Naive B cell (primary cell): ENCODE measurements around the gene ZNF853. TPM values are rescaled to one million over a fixed set of nuclear protein-coding genes. Genes with fewer than 3 reads are reported as not detected.
A peak's percentile ranks its signal among the peaks of the same experiment; 100 is the strongest.
"Not testable (repeated sequence)": the region's sequence is repeated elsewhere in the genome, so short reads cannot be mapped to it uniquely, and the experiment has no call there.

Source experiments
- ATAC-seq, 2 donors: fragments of 150-1000 bp; cut with Tn5 transposase; 2 replicates each; pipeline ENCODE4 v1.10.0; 2021; ENCODE audit warnings: low read depth in 2 of 2, mild to moderate bottlenecking in 2 of 2, moderate library complexity in 2 of 2
- DNase-seq: peaks from one replicate; pipeline ENCODE4 v3.0.0; 2022
- H3K27ac Mint-ChIP-seq, 6 donors: one replicate each; pipeline ENCODE4 v1.8.0; 2020 to 2022; ENCODE audit warnings: mild to moderate bottlenecking in 6 of 6, mixed read lengths in 6 of 6, moderate library complexity in 5 of 6, inconsistent platforms in 2 of 6
- H3K27me3 Mint-ChIP-seq, 3 donors: one replicate each; pipeline ENCODE4 v1.8.0; 2021 to 2022; ENCODE audit warnings: mixed read lengths in 3 of 3, mild to moderate bottlenecking in 1 of 3
- H3K36me3 Mint-ChIP-seq, 2 donors: one replicate each; pipeline ENCODE4 v1.8.0; 2020 to 2022; ENCODE audit warnings: mixed read lengths in 2 of 2, inconsistent platforms in 1 of 2, mild to moderate bottlenecking in 1 of 2
- H3K4me1 Mint-ChIP-seq, 3 donors: one replicate each; pipeline ENCODE4 v1.8.0; 2020 to 2022; ENCODE audit warnings: mixed read lengths in 3 of 3, inconsistent platforms in 1 of 3, mild to moderate bottlenecking in 1 of 3, moderate library complexity in 1 of 3
- H3K4me3 Mint-ChIP-seq, 8 donors: one replicate each; pipeline ENCODE4 v1.8.0; 2020 to 2022; ENCODE audit warnings: mild to moderate bottlenecking in 8 of 8, mixed read lengths in 8 of 8, moderate library complexity in 8 of 8, inconsistent platforms in 2 of 8
- H3K9me3 Mint-ChIP-seq, 7 donors: one replicate each; pipeline ENCODE4 v1.8.0; 2020 to 2022; ENCODE audit warnings: mixed read lengths in 7 of 7, mild to moderate bottlenecking in 5 of 7, inconsistent platforms in 2 of 7, moderate library complexity in 1 of 7
- polyA plus RNA-seq, 6 donors: library from polyadenylated mRNA; unstranded; fragments of 300-500 nt; fragmentation: Illumina TruSeq; gene quantifications; one replicate each; pipeline ENCODE4 v1.2.3, GENCODE V29; 2021; ENCODE audit warnings: low read depth in 6 of 6

ZNF853 gene
- polyA plus RNA-seq: 1 to 10 TPM; 1.1 to 4.0 (median 1.7) TPM

- peak within 1 kb of the TSS; percentile 77 to 93 (median 89) for H3K4me3 Mint-ChIP-seq
- H3K9me3 Mint-ChIP-seq: no peaks in the 10 kb centered on the region
- H3K36me3 Mint-ChIP-seq: no peaks in the 10 kb centered on the region
- ATAC-seq: peak; percentile 74 to 79
- DNase-seq: peak; percentile 33
- peak within 1 kb of the TSS in 2 of 6 donors; percentile 66 to 86 for H3K27ac Mint-ChIP-seq
- no peaks in the 10 kb centered on the region for H3K27me3 Mint-ChIP-seq
- H3K4me1 Mint-ChIP-seq: peaks cover 12 to 31% (median 29%) of the 10 kb centered on the region in 3 donors
Observed at GRCh38 chr7:6614953-6615722, at the start of gene ZNF853. Gene ZNF853 (plus strand): TSS chr7:6615610. CDS start chr7:6616175, 565 bp downstream.

GRCh38 chr7:6565655-6566054 lies 49.8 kb upstream of the ZNF853 start:
- no peaks in the 10 kb centered on the region for H3K9me3 Mint-ChIP-seq
- peak overlapping the region in 1 of 6 donors; percentile 87 for H3K27ac Mint-ChIP-seq
- no peaks in the 10 kb centered on the region for H3K27me3 Mint-ChIP-seq
- no peaks in the 10 kb centered on the region for H3K36me3 Mint-ChIP-seq
- H3K4me3 Mint-ChIP-seq: no peak overlapping the region
- H3K4me1 Mint-ChIP-seq: no peaks in the 10 kb centered on the region
- ATAC-seq (no peak), DNase-seq (no peak)

GRCh38 chr7:6567886-6568285 lies 47.5 kb upstream of the ZNF853 start:
- Mint-ChIP-seq H3K4me3 (no peak overlapping the region), H3K27me3 (peaks cover 0 to 6% (median 4%) of the 10 kb centered on the region in 3 donors), H3K4me1 (no peaks in the 10 kb centered on the region), H3K27ac (peak overlapping the region in 1 of 6 donors; percentile 39), H3K36me3 (no peaks in the 10 kb centered on the region), H3K9me3 (no peaks in the 10 kb centered on the region)
- DNase-seq: no peak
- no peak for ATAC-seq

GRCh38 chr7:6571160-6571779 lies 44.1 kb upstream of the ZNF853 start:
- H3K4me1 Mint-ChIP-seq: peaks cover 0 to 2% (median 0%) of the 10 kb centered on the region in 3 donors
- no peak overlapping the region for H3K4me3 Mint-ChIP-seq
- ATAC-seq (no peak), DNase-seq (no peak)
- no peaks in the 10 kb centered on the region for H3K36me3 Mint-ChIP-seq
- H3K9me3 Mint-ChIP-seq: no peaks in the 10 kb centered on the region
- H3K27me3 Mint-ChIP-seq: peaks cover 0 to 8% (median 4%) of the 10 kb centered on the region in 3 donors
- no peak overlapping the region for H3K27ac Mint-ChIP-seq

- Mint-ChIP-seq H3K27ac (peak overlapping the region in 2 of 6 donors; percentile 18 to 49), H3K4me1 (peaks cover 7 to 22% (median 15%) of the 10 kb centered on the region in 3 donors), H3K27me3 (peaks cover 0 to 8% (median 4%) of the 10 kb centered on the region in 3 donors), H3K36me3 (peaks cover 0 to 2% of the 10 kb centered on the region in 2 donors), H3K4me3 (peak overlapping the region in 5 of 8 donors; percentile 36 to 90 (median 70)), H3K9me3 (no peaks in the 10 kb centered on the region)
- ATAC-seq (no peak), DNase-seq (no peak)
Observed at GRCh38 chr7:6575281-6576023, 40.0 kb upstream of the ZNF853 start.

GRCh38 chr7:6576024-6576866 lies 39.2 kb upstream of the ZNF853 start:
- Mint-ChIP-seq H3K4me1 (peaks cover 7 to 27% (median 21%) of the 10 kb centered on the region in 3 donors), H3K27me3 (peaks cover 0 to 8% (median 4%) of the 10 kb centered on the region in 3 donors), H3K4me3 (peak overlapping the region in 7 of 8 donors; percentile 23 to 91 (median 70))

GRCh38 chr7:6576867-6577368 lies 38.5 kb upstream of the ZNF853 start:
- not testable (repeated sequence) for H3K27me3 Mint-ChIP-seq, DNase-seq, H3K9me3 Mint-ChIP-seq
- Mint-ChIP-seq H3K27ac (peak overlapping the region in 3 of 6 donors; percentile 60 to 98 (median 94)), H3K4me3 (peak overlapping the region; percentile 88 to 97 (median 93)), H3K36me3 (peaks cover 0 to 17% of the 10 kb centered on the region in 2 donors), H3K4me1 (peaks cover 12 to 34% (median 24%) of the 10 kb centered on the region in 3 donors)
- peak; percentile 18 to 20 for ATAC-seq

More at GRCh38 chr7:6576024-6576866, 39.2 kb upstream of the ZNF853 start:
- Mint-ChIP-seq H3K9me3 (no peaks in the 10 kb centered on the region), H3K27ac (peak overlapping the region in 5 of 6 donors; percentile 59 to 94 (median 85)), H3K36me3 (peaks cover 0 to 10% of the 10 kb centered on the region in 2 donors)
- ATAC-seq (no peak), DNase-seq (no peak)

- H3K36me3 Mint-ChIP-seq: peaks cover 0 to 21% of the 10 kb centered on the region in 2 donors
- H3K4me3 Mint-ChIP-seq: peak within 1 kb of the TSS; percentile 88 to 97 (median 93)
- peaks cover 12 to 39% (median 24%) of the 10 kb centered on the region in 3 donors for H3K4me1 Mint-ChIP-seq
- H3K9me3 Mint-ChIP-seq: no peaks in the 10 kb centered on the region
- H3K27ac Mint-ChIP-seq: peak within 1 kb of the TSS; percentile 94 to 99 (median 98)
- peak; percentile 93 to 96 for ATAC-seq
- peak; percentile 88 for DNase-seq
- H3K27me3 Mint-ChIP-seq: peaks cover 0 to 5% (median 4%) of the 10 kb centered on the region in 3 donors
Observed at GRCh38 chr7:6577369-6578113, 37.9 kb upstream of the ZNF853 start, which contains the start of gene ZDHHC4. Gene ZDHHC4 (plus strand): TSS chr7:6577454. CDS start chr7:6580562, 3,108 bp downstream.

GRCh38 chr7:6578114-6579084 lies 37.0 kb upstream of the ZNF853 start:
- peak overlapping the region; percentile 51 to 99 (median 93) for H3K27ac Mint-ChIP-seq
- H3K9me3 Mint-ChIP-seq: no peaks in the 10 kb centered on the region
- no peak for ATAC-seq
- H3K4me3 Mint-ChIP-seq: peak overlapping the region; percentile 88 to 97 (median 93)
- peaks cover 0 to 21% of the 10 kb centered on the region in 2 donors for H3K36me3 Mint-ChIP-seq
- peaks cover 12 to 39% (median 24%) of the 10 kb centered on the region in 3 donors for H3K4me1 Mint-ChIP-seq
- no peak for DNase-seq
- H3K27me3 Mint-ChIP-seq: no peaks in the 10 kb centered on the region

GRCh38 chr7:6579446-6579845 lies 36.0 kb upstream of the ZNF853 start:
- Mint-ChIP-seq H3K36me3 (peaks cover 0 to 21% of the 10 kb centered on the region in 2 donors), H3K27me3 (no peaks in the 10 kb centered on the region), H3K4me1 (peaks cover 12 to 38% (median 24%) of the 10 kb centered on the region in 3 donors), H3K27ac (peak overlapping the region in 3 of 6 donors; percentile 44 to 94 (median 78)), H3K9me3 (no peaks in the 10 kb centered on the region), H3K4me3 (peak overlapping the region in 6 of 8 donors; percentile 12 to 92 (median 86))
- DNase-seq (no peak), ATAC-seq (no peak)
